Heart right ventricle (tissue), 16 donors: ENCODE results near the gene CAPZB. TPM values are rescaled to one million over a fixed set of nuclear protein-coding genes. Genes with fewer than 3 reads are reported as not detected.

Source experiments
- ATAC-seq, 8 donors: fragments of 200-7000 bp; cut with Tn5 transposase; one replicate each; pipeline ENCODE4 v1.9.1; 2020; ENCODE audit warnings: mild to moderate bottlenecking in 8 of 8, moderate library complexity in 8 of 8, moderate number of reproducible peaks in 1 of 8
- DNase-seq, 2 donors: peaks; one replicate each; pipeline ENCODE4 v3.0.0-alpha.2; 2020
- H3K27ac ChIP-seq, 10 donors: fragments of 200-600 bp; sonication (generic) in 2 of 10; one replicate each; pipeline versions ENCODE4 v1.5.0 to v1.8.0; 2020 to 2022; ENCODE audit warnings: mild to moderate bottlenecking in 3 of 10
- H3K27me3 ChIP-seq, 7 donors: fragments of 200-600 bp; one replicate each; pipeline ENCODE4 v1.8.0; 2021 to 2022; ENCODE audit warnings: mild to moderate bottlenecking in 2 of 7
- H3K36me3 ChIP-seq, 9 donors: fragments of 200-600 bp; sonication (generic) in 1 of 9; one replicate each; pipeline versions ENCODE4 v1.5.0 to v1.8.0; 2020 to 2022; ENCODE audit warnings: mild to moderate bottlenecking in 2 of 9
- H3K4me1 ChIP-seq, 9 donors: fragments of 200-600 bp; sonication (generic) in 1 of 9; one replicate each; pipeline versions ENCODE4 v1.5.0 to v1.8.0; 2020 to 2022; ENCODE audit warnings: mild to moderate bottlenecking in 4 of 9
- H3K4me3 ChIP-seq, 10 donors: fragments of 200-600 bp; sonication (generic) in 2 of 10; one replicate each; pipeline versions ENCODE4 v1.5.0 to v1.8.0; 2020 to 2022; ENCODE audit warnings: mild to moderate bottlenecking in 7 of 10, moderate library complexity in 2 of 10
- H3K9me3 ChIP-seq, 11 donors: fragments of 200-600 bp in 10 of 11; sonication (generic) in 2 of 11; one replicate each; pipeline versions ENCODE4 v1.5.0 to v1.8.0; 2013 to 2022; ENCODE audit warnings: mild to moderate bottlenecking in 2 of 11, control low read depth in 1 of 11, moderate library complexity in 1 of 11
- CTCF ChIP-seq, 9 donors: fragments of 200-600 bp; sonication (generic) in 2 of 9; IDR thresholded peaks; one replicate each; pipeline versions ENCODE4 v1.5.0 to v1.8.0; 2021 to 2022; ENCODE audit warnings: antibody characterized with exemption in 9 of 9, mild to moderate bottlenecking in 5 of 9, moderate library complexity in 1 of 9
- WGBS, 2 donors: extraction: QIAGEN DNeasy Blood & Tissue Kit; methylation state at CpG; one replicate each; pipeline ENCODE4 v1.1.7; 2013; ENCODE audit warnings: inconsistent platforms in 1 of 2; 5-methylcytosine and 5-hydroxymethylcytosine counted together
- intact Hi-C, 10 donors: fragments of 100-400 bp; cut with DNase I; formaldehyde crosslinking; loops; one replicate each; pipeline versions ENCODE4 v1.11.1 to v1.14.2; 2022
- polyA plus RNA-seq, 2 donors: library from polyadenylated mRNA; stranded (reverse); fragments of 200-250 nt; gene quantifications; one replicate each; pipeline ENCODE4 v1.2.3, GENCODE V29; 2013
- total RNA-seq, 10 donors: library from RNA; stranded (reverse); fragmentation: NEBNext Ultra II Directional in 3 of 10; extraction: Animal tissue kit (Norgen Biotek cat#: 25700) in 3 of 10; gene quantifications; one replicate each; pipeline versions ENCODE4 v1.2.1 to v1.2.4, GENCODE V29; 2021 to 2023
- donor health status: Arrhythmogenic right ventricular cardiomyopathy.
- donor health status: ischemic (EF 13 %, LVEDD 7.1; RV severe dilation, severe dysfunction).
- donor health status: healthy with polysubstance abuse.
- donor health status: DM: no; HTN: yes; CAD: no.
- donor health status: DM: no; HTN: no; CAD: no.
- donor health status: ischemic (EF 25% LVEDD 6.9; RV normal size, moderate dysfunction).
- donor health status: ischemic (EF 25% LVEDD 5.7; RV mildly dilated, moderate dysfunction).
- donor health status: healthy.
- donor health status: DM: yes; HTN: yes; CAD: no.
- donor health status: Ischemic cardiomyopathy.
- donor health status: ischemic (EF 35%, LVEDD 5.7; RV mildly dilated, moderate dysfunction).
- donor health status: nonischemic (EF 11% LVEDD 7.7; RV severe dilation, severe dysfunction).
- donor health status: DM: yes; HTN: yes; CAD: no.
- donor health status: PGD.
- donor health status: ischemic (EF 29% LVEDD 5.4; RV normal size, mild dysfunction).
- donor health status: nonischemic (EF 23%, LVEDD 6.1; RV moderate dilation, normal function).

CAPZB gene
- total and polyA plus RNA-seq, 12 donors, result 158 to 307 (median 228) TPM

- 83 to 85% methylated on average over 9 of the region's 9 CpGs for WGBS, 2 donors
- Histone ChIP-seq H3K27ac (peak overlapping the region in 1 of 10 donors; percentile 76), H3K9me3 (no peaks in the 10 kb centered on the region), H3K4me3 (no peak overlapping the region), H3K4me1 (peaks cover 22 to 86% (median 50%) of the 10 kb centered on the region in 9 donors), H3K27me3 (no peaks in the 10 kb centered on the region), H3K36me3 (peaks cover 0 to 71% (median 2%) of the 10 kb centered on the region in 9 donors)
- no peak for ATAC-seq
- no peak for TF ChIP-seq CTCF (IDR thresholded peaks at IDR 0.05)
- intact Hi-C loops, result loop anchor here in 5 of 10 donors (10.0 kb wide), 3 partner anchors 76 to 256 kb away; no protein-coding TSS in a partner anchor
- DNase-seq, result no peak
Observed at GRCh38 chr1:19398309-19398760, 87.0 kb downstream of the CAPZB start.

DNA sequence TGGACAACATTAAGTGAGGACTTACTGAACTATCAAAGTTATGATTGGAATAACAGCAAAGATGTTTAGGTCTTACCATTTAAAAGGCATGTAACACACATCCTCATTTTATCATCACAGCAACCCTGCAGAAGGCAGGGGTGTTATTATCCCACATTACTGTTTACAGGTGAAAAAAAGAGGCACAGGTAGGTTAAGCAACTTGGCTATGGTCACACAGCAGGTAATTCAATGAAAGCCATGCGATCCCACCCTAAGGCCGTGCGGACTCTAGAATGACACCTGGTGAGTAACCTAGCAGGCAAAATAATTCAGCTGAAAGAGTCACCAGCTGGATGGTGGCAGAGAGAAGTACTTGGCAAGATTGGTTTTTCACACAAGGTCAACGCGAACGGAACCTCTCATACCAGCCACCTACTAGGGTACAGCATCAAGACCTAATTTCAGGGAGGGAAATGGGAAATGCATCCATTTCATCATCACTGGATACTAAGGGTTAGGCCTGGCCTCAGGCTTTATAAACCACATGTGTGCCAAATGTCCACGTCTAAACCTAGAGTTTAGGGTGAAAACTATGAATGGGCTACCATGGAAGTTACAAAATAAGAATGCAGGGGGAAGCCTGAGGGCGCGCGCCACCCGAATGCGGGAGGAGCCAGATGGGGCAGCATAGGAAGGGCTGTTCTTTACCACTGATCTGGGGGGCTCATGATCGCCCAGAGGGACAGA lies 88.0 kb downstream of the CAPZB start:
- H3K27me3 ChIP-seq, result no peaks in the 10 kb centered on the region
- no peak for DNase-seq
- H3K27ac ChIP-seq, result peak overlapping the region in 1 of 10 donors; percentile 76
- intact Hi-C loops, result loop anchor here in 5 of 10 donors (10.0 kb wide), 3 partner anchors 77 to 257 kb away; no protein-coding TSS in a partner anchor
- peaks cover 0 to 62% (median 2%) of the 10 kb centered on the region in 9 donors for H3K36me3 ChIP-seq
- no peaks in the 10 kb centered on the region for H3K9me3 ChIP-seq
- 91 to 92% methylated on average over 13 of the region's 13 CpGs for WGBS, 2 donors
- TF ChIP-seq CTCF (IDR thresholded peaks at IDR 0.05), result no peak
- peaks cover 26 to 86% (median 52%) of the 10 kb centered on the region in 9 donors for H3K4me1 ChIP-seq
- H3K4me3 ChIP-seq, result no peak overlapping the region
- no peak for ATAC-seq

GRCh38 chr1:19396280-19396679 lies 89.1 kb downstream of the CAPZB start:
- WGBS, 2 donors, result 88 to 96% methylated on average over 13 of the region's 13 CpGs
- Histone ChIP-seq H3K9me3 (no peaks in the 10 kb centered on the region), H3K4me3 (no peak overlapping the region), H3K36me3 (peaks cover 0 to 60% (median 2%) of the 10 kb centered on the region in 9 donors), H3K4me1 (peaks cover 22 to 86% (median 52%) of the 10 kb centered on the region in 9 donors), H3K27me3 (no peaks in the 10 kb centered on the region), H3K27ac (peak overlapping the region in 1 of 10 donors; percentile 4)
- no peak for TF ChIP-seq CTCF (IDR thresholded peaks at IDR 0.05)
- intact Hi-C loops, result loop anchor here in 5 of 10 donors (10.0 kb wide), 3 partner anchors 79 to 259 kb away; no protein-coding TSS in a partner anchor
- DNase-seq (no peak), ATAC-seq (no peak)

GRCh38 chr1:19395678-19396192 lies 89.6 kb downstream of the CAPZB start:
- Histone ChIP-seq H3K4me3 (no peak overlapping the region), H3K9me3 (no peaks in the 10 kb centered on the region), H3K36me3 (peaks cover 0 to 57% (median 2%) of the 10 kb centered on the region in 9 donors), H3K27me3 (no peaks in the 10 kb centered on the region), H3K27ac (peak overlapping the region in 1 of 10 donors; percentile 28), H3K4me1 (peaks cover 17 to 86% (median 51%) of the 10 kb centered on the region in 9 donors)
- DNase-seq (no peak), ATAC-seq (peak in 1 of 8 donors; percentile 6)
- no peak for TF ChIP-seq CTCF (IDR thresholded peaks at IDR 0.05)
- intact Hi-C loops, result loop anchor here in 5 of 10 donors (10.0 kb wide), 3 partner anchors 79 to 259 kb away; no protein-coding TSS in a partner anchor
- WGBS, 2 donors, result 91 to 93% methylated on average over 16 of the region's 16 CpGs
